ENCODE results near the gene CLCN7. TPM values are rescaled to one million over a fixed set of nuclear protein-coding genes. Genes with fewer than 3 reads are reported as not detected.

CLCN7 gene
- total RNA-seq, 2 donors from 2014 or later = 43.2 to 138 TPM

Other genes with a start within 250 kb of the CLCN7 start
- not detected for gene TPSG1, start 249.8 kb downstream of the CLCN7 start, total RNA-seq
- 1 to 10 TPM in 1 of 2 donors, not detected in 1; 1.3 TPM for gene TPSB2, start 244.8 kb downstream of the CLCN7 start, total RNA-seq
- gene TPSAB1, start 234.3 kb downstream of the CLCN7 start, total RNA-seq = under 1 TPM; 0.64 to 0.77 TPM
- gene TPSD1, start 219.0 kb downstream of the CLCN7 start, total RNA-seq = not detected
- 100 to 1,000 TPM; 205 to 246 TPM for gene UBE2I, start 165.4 kb downstream of the CLCN7 start, total RNA-seq
- gene BAIAP3, start 141.4 kb downstream of the CLCN7 start, total RNA-seq = 1 to 10 TPM in 1 of 2 donors, under 1 TPM in 1; 0.34 to 1.9 TPM
- gene TSR3, start 123.2 kb downstream of the CLCN7 start, total RNA-seq = 10 to 100 TPM; 34.4 to 50.8 TPM
- gene GNPTG, start 123.1 kb downstream of the CLCN7 start, total RNA-seq = 10 to 100 TPM; 21.7 to 25.4 TPM
- 10 to 100 TPM; 38.0 to 72.1 TPM for gene UNKL, start 60.3 kb downstream of the CLCN7 start, total RNA-seq
- gene UQCC4, start 54.3 kb downstream of the CLCN7 start, total RNA-seq = 10 to 100 TPM; 12.4 to 15.2 TPM
- gene PERCC1, start 44.0 kb downstream of the CLCN7 start, total RNA-seq = under 1 TPM in 1 of 2 donors, not detected in 1; 0.27 TPM
- 1 to 10 TPM; 2.6 to 3.6 TPM for gene CCDC154, start 30.5 kb downstream of the CLCN7 start, total RNA-seq
- gene PTX4, start 13.9 kb upstream of the CLCN7 start, total RNA-seq = not detected
- gene TELO2, start 18.3 kb upstream of the CLCN7 start, total RNA-seq = 10 to 100 TPM; 53.4 to 94.9 TPM
- gene TMEM204, start 58.6 kb upstream of the CLCN7 start, total RNA-seq = 10 to 100 TPM; 10.3 to 17.6 TPM
- gene IFT140, start 137.0 kb upstream of the CLCN7 start, total RNA-seq = 10 to 100 TPM; 16.0 to 17.1 TPM
- gene CRAMP1, start 137.3 kb upstream of the CLCN7 start, total RNA-seq = 10 to 100 TPM; 16.5 to 19.5 TPM
- gene JPT2, start 203.3 kb upstream of the CLCN7 start, total RNA-seq = 10 to 100 TPM; 66.5 to 74.8 TPM
- gene MAPK8IP3, start 231.2 kb upstream of the CLCN7 start, total RNA-seq = 10 to 100 TPM; 76.1 to 83.6 TPM

All from activated naive CD4-positive, alpha-beta T cell treated with anti-CD3 and anti-CD28 coated beads, Interleukin-2, amount 50 U/mL, for 72 hours (primary cell).